IMR-90 (cell line): Measurements from ENCODE around the gene RCAN2. TPM values are rescaled to one million over a fixed set of nuclear protein-coding genes. Genes with fewer than 3 reads are reported as not detected.

Experiments
- ATAC-seq: fragments of 200-7000 bp; cut with Tn5 transposase; 2 replicates; pipeline ENCODE4 v1.9.1; 2020; ENCODE audit warnings: low read depth, mild to moderate bottlenecking, moderate library complexity
- BruUV-seq: library from RNA; stranded (reverse); fragments of 400-500 nt; replicated peaks from 2 replicates; lab custom pipeline; 2021; lab: Mats Ljungman, UMichigan
- CTCF ChIA-PET: fragments of 300-600 bp; formaldehyde crosslinking; extraction: SDS; loops from one replicate; lab custom pipeline; 2021; ENCODE audit warnings: antibody characterized with exemption; lab: Yijun Ruan, JAX
- POLR2A ChIA-PET: fragments of 300-600 bp; sonication (Branson Sonifier 250); formaldehyde crosslinking; loops from one replicate; lab custom pipeline; 2022; ENCODE audit warnings: antibody characterized with exemption; ENCODE audit not compliant: unreplicated experiment; lab: Charles Lee
- DNase-seq: peaks from one replicate; pipeline ENCODE4 v3.0.0; 2013
- H2AFZ ChIP-seq: replicated peaks from 2 replicates; pipeline ENCODE3; 2013; ENCODE audit warnings: low read length, mild to moderate bottlenecking; ENCODE audit not compliant: poor library complexity
- H2AK5ac ChIP-seq: 2 replicates; pipeline ENCODE4 v1.6.1; 2013; ENCODE audit warnings: low read depth, low read length, inconsistent platforms
- H2AK9ac ChIP-seq: replicated peaks from 2 replicates; pipeline ENCODE3; 2013; ENCODE audit warnings: mild to moderate bottlenecking, low read depth, low read length, moderate library complexity; ENCODE audit not compliant: poor library complexity
- H2BK120ac ChIP-seq: 2 replicates; pipeline ENCODE4 v1.6.1; 2013; ENCODE audit warnings: low read depth, low read length, inconsistent platforms
- H2BK15ac ChIP-seq: 3 replicates; pipeline ENCODE4 v1.6.1; 2013; ENCODE audit warnings: low read depth, low read length, inconsistent platforms
- H2BK20ac ChIP-seq: 2 replicates; pipeline ENCODE4 v1.6.1; 2013; ENCODE audit warnings: low read depth, mild to moderate bottlenecking, inconsistent platforms, low read length, moderate library complexity
- H2BK5ac ChIP-seq: 2 replicates; pipeline ENCODE4 v1.6.1; 2013; ENCODE audit warnings: mild to moderate bottlenecking, low read depth, low read length, inconsistent platforms; ENCODE audit not compliant: poor library complexity, severe bottlenecking
- H3K14ac ChIP-seq: replicated peaks from 2 replicates; pipeline ENCODE4 v1.6.1; 2013; ENCODE audit warnings: low read depth, low read length, inconsistent platforms
- H3K18ac ChIP-seq: 2 replicates; pipeline ENCODE4 v1.6.1; 2013; ENCODE audit warnings: low read depth, low read length, control low read depth
- H3K23ac ChIP-seq: 2 replicates; pipeline ENCODE4 v1.6.1; 2013; ENCODE audit warnings: low read depth, low read length, inconsistent platforms
- H3K27ac ChIP-seq: 2 replicates; pipeline ENCODE4 v1.5.1; 2013; ENCODE audit warnings: mild to moderate bottlenecking, control low read depth, low read length; ENCODE audit not compliant: insufficient read depth
- H3K27me3 ChIP-seq: 2 replicates; pipeline ENCODE4 v1.6.1; 2013; ENCODE audit warnings: low read length; ENCODE audit not compliant: control insufficient read depth, insufficient read depth
- H3K36me3 ChIP-seq: 2 replicates; pipeline ENCODE4 v1.6.1; 2013; ENCODE audit warnings: low read length, mixed read lengths; ENCODE audit not compliant: control insufficient read depth, insufficient read depth
- H3K4ac ChIP-seq: 2 replicates; pipeline ENCODE4 v1.6.1; 2013; ENCODE audit warnings: low read depth, low read length, inconsistent platforms
- H3K4me1 ChIP-seq: 2 replicates; pipeline ENCODE4 v1.6.1; 2013; ENCODE audit warnings: low read length, mixed read lengths; ENCODE audit not compliant: control insufficient read depth, insufficient read depth
- H3K4me2 ChIP-seq: 2 replicates; pipeline ENCODE4 v1.6.1; 2013; ENCODE audit warnings: low read depth, mild to moderate bottlenecking, control low read depth, low read length, moderate library complexity
- H3K4me3 ChIP-seq: 2 replicates; pipeline ENCODE4 v1.5.1; 2013; ENCODE audit warnings: low read depth, mild to moderate bottlenecking, control low read depth, low read length, moderate library complexity; ENCODE audit not compliant: insufficient read depth
- H3K56ac ChIP-seq: 2 replicates; pipeline ENCODE4 v1.6.1; 2013; ENCODE audit warnings: low read length, inconsistent platforms; ENCODE audit not compliant: insufficient read depth; ENCODE audit errors: extremely low read depth
- H3K79me1 ChIP-seq, 2 experiments: 2 replicates each; pipeline ENCODE4 v1.6.1; 2013; ENCODE audit warnings: low read length in 2 of 2, inconsistent platforms in 1 of 2, low read depth in 1 of 2
- H3K9ac ChIP-seq: 2 replicates; pipeline ENCODE4 v1.6.1; 2013; ENCODE audit warnings: low read depth, low read length, control low read depth
- H3K9me1 ChIP-seq: 2 replicates; pipeline ENCODE4 v1.6.1; 2013; ENCODE audit warnings: low read length, inconsistent platforms; ENCODE audit not compliant: insufficient read depth
- H3K9me3 ChIP-seq: 2 replicates; pipeline ENCODE4 v1.6.1; 2013; ENCODE audit warnings: low read length; ENCODE audit not compliant: control insufficient read depth, insufficient read depth
- H4K20me1 ChIP-seq: 2 replicates; pipeline ENCODE4 v1.6.1; 2013; ENCODE audit warnings: low read length, inconsistent platforms; ENCODE audit not compliant: insufficient read depth
- H4K5ac ChIP-seq: 2 replicates; pipeline ENCODE4 v1.6.1; 2013; ENCODE audit warnings: mild to moderate bottlenecking, low read depth, low read length, control low read depth
- H4K8ac ChIP-seq, 2 experiments: 2 replicates each; pipeline ENCODE4 v1.6.1; 2013; ENCODE audit warnings: low read depth in 2 of 2, low read length in 2 of 2, control low read depth in 1 of 2, inconsistent platforms in 1 of 2
- H4K91ac ChIP-seq: 2 replicates; pipeline ENCODE4 v1.6.1; 2013; ENCODE audit warnings: low read depth, low read length, inconsistent platforms; ENCODE audit not compliant: insufficient read depth
- BHLHE40 ChIP-seq: fragments of 150-350 bp; IDR thresholded peaks from 2 replicates; pipeline ENCODE4 v1.6.1; 2016; ENCODE audit warnings: mild to moderate bottlenecking, low read depth, low read length
- CEBPB ChIP-seq: IDR thresholded peaks from 2 replicates; pipeline ENCODE4 v1.6.1; 2012; ENCODE audit warnings: low read depth, low read length, improper control_type of control experiment
- ELK1 ChIP-seq: fragments of 150-350 bp; IDR thresholded peaks from 2 replicates; pipeline ENCODE4 v1.6.1; 2016; ENCODE audit warnings: low read depth, mild to moderate bottlenecking, low read length, moderate library complexity, borderline replicate concordance
- FOS ChIP-seq: fragments of 150-350 bp; IDR thresholded peaks from 2 replicates; pipeline ENCODE4 v1.6.1; 2016; ENCODE audit warnings: low read depth, low read length
- POLR2A ChIP-seq: IDR thresholded peaks from 2 replicates; pipeline ENCODE4 v1.6.1; 2012; ENCODE audit warnings: mild to moderate bottlenecking, low read depth, low read length
- RAD21 ChIP-seq: IDR thresholded peaks from 2 replicates; pipeline ENCODE4 v1.6.1; 2012; ENCODE audit warnings: low read length, improper control_type of control experiment
- RCOR1 ChIP-seq: IDR thresholded peaks from 2 replicates; pipeline ENCODE4 v1.6.1; 2012; ENCODE audit warnings: mild to moderate bottlenecking, low read length, improper control_type of control experiment; ENCODE audit not compliant: insufficient replicate concordance
- RFX5 ChIP-seq: IDR thresholded peaks from 2 replicates; pipeline ENCODE4 v1.8.0; 2012; ENCODE audit warnings: low read depth, mild to moderate bottlenecking, low read length, moderate library complexity
- SMC3 ChIP-seq: fragments of 150-350 bp; IDR thresholded peaks from 2 replicates; pipeline ENCODE4 v1.6.1; 2016; ENCODE audit warnings: low read depth, mild to moderate bottlenecking, antibody characterized with exemption, low read length, moderate library complexity
- USF2 ChIP-seq: fragments of 150-350 bp; IDR thresholded peaks from 2 replicates; pipeline ENCODE4 v1.6.1; 2017; ENCODE audit warnings: mild to moderate bottlenecking, antibody characterized with exemption, low read length, low read depth
- WGBS, 2 experiments: methylation state at CpG; one replicate each; pipeline versions ENCODE4 v1.1.5 to v1.1.7; 2013; ENCODE audit warnings: missing lambda C conversion rate in 2 of 2; ENCODE audit not compliant: insufficient read length in 1 of 2; ENCODE audit errors: extremely low coverage in 2 of 2; 5-methylcytosine and 5-hydroxymethylcytosine counted together
- dilution Hi-C: fragments of 300-500 bp; cut with HindIII; formaldehyde crosslinking; loops from one replicate; pipeline ENCODE4 v1.14.3; 2018; ENCODE audit warnings: low sequenced_read_pairs; ENCODE audit not compliant: unreplicated experiment
- in situ Hi-C: fragments of 300-500 bp; cut with MboI; formaldehyde crosslinking; loops from 3 replicates; pipeline ENCODE4 v1.14.3; 2019; ENCODE audit warnings: low sequenced_read_pairs, inconsistent platforms, mixed read lengths
- intact Hi-C: fragments of 100-400 bp; cut with micrococcal nuclease; formaldehyde crosslinking; loops from 2 replicates; pipeline ENCODE4 v1.10.0; 2022
- polyA plus RNA-seq, 3 experiments: library from polyadenylated mRNA; depleted of rRNA; stranded (reverse); fragments of >200 nt; gene quantifications; 2 replicates each; pipeline ENCODE4 v1.2.3, GENCODE V29; 2012; ENCODE audit warnings: low replicate concordance in 1 of 3
- total RNA-seq: library from RNA; depleted of rRNA; stranded (reverse); fragments of >200 nt; gene quantifications from 2 replicates; pipeline ENCODE4 v1.2.3, GENCODE V29; 2012

RCAN2 gene
- total and polyA plus RNA-seq, 2 of the 4 experiments (the other 2 are of a cell fraction): 1.3 to 1.8 TPM

- H3K9me3 ChIP-seq: no peaks in the 10 kb centered on the region
- no peak overlapping the region for H2AFZ ChIP-seq
- no peaks in the 10 kb centered on the region for H3K36me3 ChIP-seq
- no peak overlapping the region for H3K27ac ChIP-seq
- no peak overlapping the region for H2BK5ac ChIP-seq
- no peak overlapping the region for H3K4ac ChIP-seq
- no peak overlapping the region for H3K23ac ChIP-seq
- H2BK15ac ChIP-seq: no peak overlapping the region
- H2AK5ac ChIP-seq: no peak overlapping the region
- no TSS peak for BruUV-seq
- H2BK20ac ChIP-seq: no peak overlapping the region
- dilution Hi-C loops (no loop called here), intact Hi-C loops (no loop called here), in situ Hi-C loops (no loop called here)
- no peaks in the 10 kb centered on the region for H4K20me1 ChIP-seq
- no peak overlapping the region for H4K91ac ChIP-seq
- no peak overlapping the region for H3K56ac ChIP-seq
- H3K4me1 ChIP-seq: no peaks in the 10 kb centered on the region
- H3K18ac ChIP-seq: no peak overlapping the region
- DNase-seq: no peak
- no peak for TF ChIP-seq POLR2A
- TF ChIP-seq RFX5: no peak
- TF ChIP-seq RCOR1: no peak
- no peak for TF ChIP-seq FOS
- TF ChIP-seq USF2: no peak
- TF ChIP-seq ELK1: no peak
- TF ChIP-seq CEBPB: no peak
- TF ChIP-seq BHLHE40: no peak
- no peak for TF ChIP-seq SMC3
- no peak for TF ChIP-seq RAD21
- no CpG with 5 or more reads among the region's 2 CpGs for WGBS, 2 experiments
- H4K8ac ChIP-seq: no peak overlapping the region
- H3K79me1 ChIP-seq: no peaks in the 10 kb centered on the region
- no peak overlapping the region for H2AK9ac ChIP-seq
- ATAC-seq: no peak
- no peaks in the 10 kb centered on the region for H3K27me3 ChIP-seq
- H4K5ac ChIP-seq: no peak overlapping the region
- no peaks in the 10 kb centered on the region for H3K9me1 ChIP-seq
- no peak overlapping the region for H3K9ac ChIP-seq
- no peak overlapping the region for H3K14ac ChIP-seq
- no peak overlapping the region for H3K4me2 ChIP-seq
- ChIA-PET POLR2A (no interaction called here), CTCF (interaction anchor here (0.7 to 1.5 kb wide), 2 partner anchors 10 to 17 kb away, joined by 3 read pairs; no protein-coding TSS in a partner anchor)
- H2BK120ac ChIP-seq: no peak overlapping the region
- H3K4me3 ChIP-seq: no peak overlapping the region
Measured at GRCh38 chr6:46526607-46527006, 35.4 kb upstream of the RCAN2 start.
